ES-I3 (cell line): ENCODE measurements around the gene ACOT7.

Source experiments
- H3K36me3 ChIP-seq: 2 replicates; pipeline ENCODE4 v1.6.1; 2013; ENCODE audit warnings: mild to moderate bottlenecking, low read length, control low read depth, moderate library complexity; ENCODE audit not compliant: insufficient read depth
- H3K4me1 ChIP-seq: 2 replicates; pipeline ENCODE4 v1.6.1; 2013; ENCODE audit warnings: mild to moderate bottlenecking, control low read depth, low read length; ENCODE audit not compliant: insufficient read depth
- H3K9ac ChIP-seq: 2 replicates; pipeline ENCODE4 v1.6.1; 2013; ENCODE audit warnings: low read depth, mild to moderate bottlenecking, low read length, moderate library complexity
- H3K9me3 ChIP-seq: 2 replicates; pipeline ENCODE4 v1.6.1; 2013; ENCODE audit warnings: mild to moderate bottlenecking, low read length, moderate library complexity; ENCODE audit not compliant: control insufficient read depth, insufficient read depth

The ACOT7 gene

DNA sequence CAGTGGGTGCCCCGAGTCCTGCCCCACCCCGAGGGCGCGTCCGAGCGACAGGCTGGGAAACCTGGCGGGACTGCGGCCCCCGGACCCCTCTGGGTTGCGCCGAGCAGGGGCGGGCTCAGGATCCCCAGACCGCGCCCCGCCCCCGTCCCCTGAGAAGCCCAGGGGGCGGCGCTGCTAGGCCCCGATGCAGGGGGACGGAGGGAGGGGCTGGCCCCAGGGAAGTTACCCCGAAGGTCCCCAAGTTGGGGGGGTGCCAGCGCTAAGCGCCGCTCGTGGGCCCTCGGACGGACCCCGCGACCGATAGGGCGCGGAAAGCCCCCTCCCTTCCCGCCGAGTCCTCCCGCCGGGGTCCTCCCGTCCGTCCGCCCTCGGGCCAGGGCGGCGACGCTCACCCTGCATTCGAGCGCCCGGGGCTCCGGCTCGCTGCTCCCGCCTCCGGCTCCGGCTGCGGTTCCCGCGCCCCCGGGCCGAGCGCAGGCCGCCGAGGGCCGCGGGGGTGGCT is 133.1 kb downstream of the ACOT7 start:
- Histone ChIP-seq H3K9me3 (no peaks in the 10 kb centered on the region), H3K4me1 (peaks cover 6% of the 10 kb centered on the region; the same call in 1 of the 2 replicates), H3K9ac (peak overlapping the region; percentile 72), H3K36me3 (no peaks in the 10 kb centered on the region)

GRCh38 chr1:6259491-6260362 is 133.8 kb downstream of the ACOT7 start:
- Histone ChIP-seq H3K4me1 (peaks cover 6% of the 10 kb centered on the region; the same call in 1 of the 2 replicates), H3K36me3 (no peaks in the 10 kb centered on the region), H3K9me3 (no peaks in the 10 kb centered on the region), H3K9ac (peak overlapping the region; percentile 72; the same call in 1 of the 2 replicates)

DNA sequence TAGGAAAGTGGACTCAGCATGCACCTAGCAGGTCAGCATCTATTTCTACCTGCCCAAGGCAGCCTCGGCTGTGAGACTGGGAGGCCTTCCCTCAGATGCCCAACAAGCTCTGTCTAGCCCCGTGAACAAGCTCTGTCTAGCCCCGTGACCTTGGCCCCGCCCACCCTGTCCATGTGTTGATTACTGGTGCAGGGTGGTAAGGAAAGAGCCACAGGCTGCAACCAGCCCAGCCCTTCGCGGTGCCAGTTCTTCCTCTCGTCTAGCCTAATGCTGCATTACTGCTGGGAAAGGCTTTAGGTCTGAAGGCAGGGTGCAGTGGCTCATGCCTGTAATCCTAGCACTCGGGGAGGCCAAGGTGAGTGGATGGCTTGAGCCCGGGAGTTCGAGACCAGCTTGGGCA is 134.9 kb downstream of the ACOT7 start:
- Histone ChIP-seq H3K9ac (no peak overlapping the region), H3K4me1 (peaks cover 6% of the 10 kb centered on the region; the same call in 1 of the 2 replicates), H3K36me3 (no peaks in the 10 kb centered on the region), H3K9me3 (no peaks in the 10 kb centered on the region)

GRCh38 chr1:6257541-6258069 is 136.0 kb downstream of the ACOT7 start:
- no peak overlapping the region for H3K9ac ChIP-seq
- no peaks in the 10 kb centered on the region for H3K9me3 ChIP-seq

DNA sequence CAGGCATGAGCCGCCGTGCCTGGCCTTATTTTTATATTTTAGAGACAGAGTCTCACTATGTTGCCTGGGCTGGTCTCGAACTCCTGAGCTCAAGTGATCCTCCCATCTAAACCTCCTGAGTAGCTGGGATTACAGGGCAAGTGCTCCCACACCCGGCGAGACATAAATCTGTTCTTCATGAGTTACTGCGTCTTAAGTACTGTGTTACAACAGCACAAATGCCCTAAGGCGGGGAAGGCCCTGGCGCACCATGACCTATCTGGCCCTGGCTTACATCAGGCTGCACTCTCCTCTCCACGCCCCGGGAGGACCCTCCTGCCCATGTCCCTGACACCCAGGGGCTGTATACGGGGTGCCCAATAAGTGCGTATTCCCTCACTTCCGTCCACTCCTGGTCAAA is 136.9 kb downstream of the ACOT7 start:
- peaks cover 3% of the 10 kb centered on the region; the same call in 1 of the 2 replicates for H3K4me1 ChIP-seq

More at GRCh38 chr1:6257541-6258069, 136.0 kb downstream of the ACOT7 start:
- Histone ChIP-seq H3K36me3 (no peaks in the 10 kb centered on the region), H3K4me1 (peaks cover 6% of the 10 kb centered on the region; the same call in 1 of the 2 replicates)

DNA sequence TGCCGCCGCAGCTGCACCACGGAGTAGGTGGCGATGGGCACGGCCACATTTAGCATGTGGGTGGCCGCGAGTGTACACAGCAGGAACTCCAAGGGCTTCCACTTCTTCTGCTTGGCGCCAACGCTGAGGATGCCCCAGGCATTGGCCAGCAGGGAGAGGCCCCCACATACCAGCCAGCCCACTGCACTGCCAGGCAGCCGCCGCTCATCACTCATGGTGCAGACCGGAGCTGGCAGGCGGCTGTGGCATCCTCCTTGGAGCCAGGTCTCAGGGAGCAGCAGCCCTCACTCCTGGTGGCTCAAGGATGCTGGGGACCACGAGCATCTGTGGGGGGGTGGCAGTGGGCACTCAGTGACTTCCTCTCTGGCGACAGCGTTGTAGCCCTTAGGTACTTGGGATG is 138.9 kb downstream of the ACOT7 start:
- H3K9me3 ChIP-seq, result no peaks in the 10 kb centered on the region
- H3K4me1 ChIP-seq, result peaks cover 2% of the 10 kb centered on the region; the same call in 1 of the 2 replicates
- no peak overlapping the region for H3K9ac ChIP-seq
- H3K36me3 ChIP-seq, result no peaks in the 10 kb centered on the region

More for the DNA sequence above, 136.9 kb downstream of the ACOT7 start:
- Histone ChIP-seq H3K9me3 (no peaks in the 10 kb centered on the region), H3K36me3 (no peaks in the 10 kb centered on the region), H3K9ac (no peak overlapping the region)

DNA sequence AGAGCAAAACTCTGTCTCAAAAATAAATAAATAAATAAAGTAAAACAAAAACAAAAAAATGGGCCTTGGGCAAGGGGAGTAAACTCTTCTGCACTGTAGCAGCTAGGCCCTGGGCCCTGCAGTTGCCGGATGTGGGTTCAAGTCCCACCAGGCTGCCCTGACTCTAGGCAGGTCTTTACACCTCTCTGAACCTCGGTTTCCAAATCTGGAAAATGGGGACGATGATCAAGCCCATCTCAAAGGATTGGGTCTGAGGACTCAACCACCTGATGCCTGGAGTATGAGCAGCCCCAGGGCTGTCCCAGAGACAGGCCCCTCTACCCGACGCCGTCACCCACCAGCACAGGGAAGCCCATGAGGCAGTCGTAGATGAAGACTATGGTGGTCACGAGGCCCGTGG is 140.2 kb downstream of the ACOT7 start:
- no peak overlapping the region for H3K9ac ChIP-seq
- H3K9me3 ChIP-seq, result no peaks in the 10 kb centered on the region
- no peaks in the 10 kb centered on the region; the same call in 1 of the 2 replicates for H3K4me1 ChIP-seq
- H3K36me3 ChIP-seq, result no peaks in the 10 kb centered on the region

DNA sequence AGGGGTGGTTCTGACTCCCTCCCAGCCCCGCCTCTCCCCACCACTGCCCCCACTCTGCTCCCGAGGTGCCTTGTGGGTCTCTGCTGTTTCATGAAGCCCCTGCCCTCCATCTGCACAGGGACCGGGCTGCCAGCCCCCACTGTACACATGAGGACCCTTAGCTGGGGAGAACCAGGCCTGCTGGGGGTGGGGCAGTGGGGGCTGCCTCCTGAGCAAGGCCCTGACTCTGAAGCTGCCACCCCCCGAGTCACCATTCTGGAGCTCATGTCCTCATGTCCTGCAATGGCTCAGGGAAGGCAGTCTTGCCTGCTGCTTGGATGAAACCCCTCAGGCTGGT is 141.2 kb downstream of the ACOT7 start:
- Histone ChIP-seq H3K9me3 (no peaks in the 10 kb centered on the region), H3K4me1 (no peaks in the 10 kb centered on the region; the same call in 1 of the 2 replicates), H3K9ac (no peak overlapping the region), H3K36me3 (no peaks in the 10 kb centered on the region)

DNA sequence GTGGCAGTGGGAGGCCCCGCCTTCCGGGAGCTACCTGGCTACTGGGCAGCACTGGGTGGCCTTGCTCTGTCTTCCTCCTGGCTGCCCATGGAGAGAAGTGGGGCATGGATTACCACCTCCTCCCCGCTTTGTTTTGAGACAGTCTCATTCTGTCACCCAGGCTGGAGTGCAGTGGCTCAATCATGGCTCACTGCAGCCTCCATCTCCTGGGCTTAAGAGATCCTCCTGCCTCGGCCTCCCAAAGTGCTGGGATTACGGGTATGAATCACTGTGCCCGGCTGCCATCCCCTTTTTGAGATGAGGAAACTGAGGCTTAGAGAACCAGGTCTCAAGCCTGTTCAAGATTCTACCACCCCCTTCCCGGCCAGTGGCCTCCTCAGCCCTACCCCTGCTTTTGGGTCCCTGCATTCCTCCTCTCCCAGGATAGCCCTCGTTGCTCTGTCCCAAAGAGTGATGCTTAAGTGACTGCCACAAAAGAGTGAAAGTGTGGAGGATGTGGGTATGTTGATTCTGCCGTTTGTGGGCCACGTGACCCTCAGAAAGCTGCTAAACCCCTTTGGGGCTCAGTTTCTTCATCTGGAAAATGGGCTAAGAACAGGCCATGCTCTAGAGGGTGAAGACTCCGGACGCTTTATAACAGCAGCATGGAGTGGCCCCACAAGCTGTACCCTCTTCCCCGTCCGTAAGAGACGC is 141.7 kb downstream of the ACOT7 start:
- H3K36me3 ChIP-seq, result no peaks in the 10 kb centered on the region
- H3K4me1 ChIP-seq, result no peaks in the 10 kb centered on the region; the same call in 1 of the 2 replicates
- no peaks in the 10 kb centered on the region for H3K9me3 ChIP-seq
- no peak overlapping the region for H3K9ac ChIP-seq

GRCh38 chr1:6251233-6251632 is 142.3 kb downstream of the ACOT7 start:
- H3K9me3 ChIP-seq, result no peaks in the 10 kb centered on the region
- H3K36me3 ChIP-seq, result no peaks in the 10 kb centered on the region
- H3K4me1 ChIP-seq, result no peaks in the 10 kb centered on the region; the same call in 1 of the 2 replicates
- no peak overlapping the region for H3K9ac ChIP-seq

DNA sequence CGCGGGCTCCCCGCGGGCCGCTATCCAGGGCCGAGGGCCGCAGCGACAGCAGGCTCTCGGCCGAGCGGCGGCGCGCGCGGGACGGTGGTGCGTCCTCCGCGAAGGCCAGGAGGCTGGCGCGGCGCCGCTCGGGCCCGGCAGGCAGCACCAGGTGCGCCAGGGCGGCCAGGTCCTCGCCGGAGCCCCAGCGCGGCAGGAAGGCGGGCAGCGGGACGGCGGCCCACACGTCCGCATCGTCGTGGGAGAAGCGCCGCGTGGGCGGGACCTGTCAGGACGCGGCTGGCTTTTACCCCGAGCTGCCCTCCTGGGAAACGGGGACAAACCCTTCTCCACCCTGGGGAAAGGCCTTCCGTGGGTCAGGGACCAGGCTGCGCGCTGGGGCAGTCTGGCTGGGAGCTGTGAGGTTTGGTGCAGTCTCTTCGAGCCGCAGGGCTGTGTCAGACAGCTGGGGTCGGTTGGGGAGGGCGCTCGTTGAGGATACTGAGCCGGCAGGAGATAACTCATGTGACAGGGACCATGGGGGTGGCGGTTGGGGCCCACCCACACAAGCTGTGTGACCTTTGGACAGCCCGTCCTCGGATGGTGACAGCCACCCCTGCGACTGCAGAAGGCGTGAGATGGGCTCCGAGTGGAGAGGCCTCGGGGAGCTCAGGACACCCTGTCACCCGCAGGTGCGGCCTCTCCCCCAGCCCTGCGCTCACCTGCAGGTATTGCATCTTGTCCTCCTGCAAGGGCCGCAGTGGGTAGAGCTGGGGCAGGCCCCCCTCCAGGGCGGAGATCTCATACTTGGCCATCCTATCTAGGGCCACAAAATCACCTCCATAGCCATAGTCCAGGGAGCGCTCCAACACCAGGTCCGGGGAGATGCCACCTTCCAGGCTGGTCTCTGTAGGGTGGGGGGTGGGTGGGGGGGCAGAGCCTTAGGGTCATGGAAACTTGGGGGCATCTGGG is 143.6 kb downstream of the ACOT7 start:
- no peaks in the 10 kb centered on the region; the same call in 1 of the 2 replicates for H3K4me1 ChIP-seq
- peak overlapping the region; percentile 40; the same call in 1 of the 2 replicates for H3K9ac ChIP-seq
- no peaks in the 10 kb centered on the region for H3K36me3 ChIP-seq
- no peaks in the 10 kb centered on the region for H3K9me3 ChIP-seq

GRCh38 chr1:6248932-6249738 is 144.4 kb downstream of the ACOT7 start:
- no peaks in the 10 kb centered on the region; the same call in 1 of the 2 replicates for H3K4me1 ChIP-seq
- H3K36me3 ChIP-seq, result no peaks in the 10 kb centered on the region
- H3K9ac ChIP-seq, result peak overlapping the region; percentile 38; the same call in 1 of the 2 replicates
- H3K9me3 ChIP-seq, result no peaks in the 10 kb centered on the region
